ENCODE measurements around the gene ZDHHC16. TPM values are rescaled to one million over a fixed set of nuclear protein-coding genes. Genes with fewer than 3 reads are reported as not detected.

ZDHHC16 gene
- polyA plus RNA-seq, 3 donors, result 16.3 to 26.4 (median 24.1) TPM

DNA sequence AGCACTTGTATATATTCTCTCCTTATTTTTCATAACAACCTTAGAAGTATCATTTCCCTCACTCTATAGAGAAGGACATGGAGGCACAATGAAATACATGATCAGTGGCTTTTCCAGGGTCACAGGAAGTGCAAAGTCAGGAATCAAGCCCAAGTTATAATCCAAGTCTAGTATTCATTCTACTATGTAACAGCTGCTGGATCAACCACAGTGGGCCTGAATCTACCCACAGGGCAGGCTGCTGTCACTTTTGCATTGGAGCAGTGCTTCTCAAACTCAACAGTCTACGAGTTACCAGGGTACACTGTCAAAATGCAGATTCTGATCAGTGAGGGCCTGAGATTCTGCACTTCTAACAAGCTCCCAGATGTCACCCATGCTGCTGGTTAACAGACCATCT is 18.3 kb downstream of the ZDHHC16 start:
- peaks cover 78 to 98% of the 10 kb centered on the region in 2 donors for H3K36me3 Mint-ChIP-seq
- Histone ChIP-seq H3K9me3 (replicated peaks in 1 of 2; ENCODE audit: control insufficient read depth in 1 of 2, insufficient read depth in 1 of 2, low read length in 2 of 2) (no peaks in the 10 kb centered on the region), H3K4me2 (replicated peaks; ENCODE audit: extremely low read depth, low read length, poor library complexity, severe bottlenecking) (no peak overlapping the region), H2AFZ (ENCODE audit: insufficient read depth, low read depth, low read length, poor library complexity, severe bottlenecking) (no peak overlapping the region), H3K4me1 (ENCODE audit: control insufficient read depth in 1 of 2, insufficient read depth in 2 of 2, low read length in 2 of 2) (no peaks in the 10 kb centered on the region), H3K9ac (ENCODE audit: insufficient read depth, low read length, poor library complexity, severe bottlenecking) (no peak overlapping the region), H3K4me3 (replicated peaks in 1 of 3; ENCODE audit: low read depth in 2 of 3, low read length in 3 of 3) (no peak overlapping the region), H3K27me3 (ENCODE audit: control insufficient read depth in 2 of 2, insufficient read depth in 2 of 2, low read length in 2 of 2) (no peaks in the 10 kb centered on the region), H4K20me1 (ENCODE audit: insufficient read depth, low read length) (no peaks in the 10 kb centered on the region), H3K27ac (ENCODE audit: low read depth in 1 of 2, low read length in 2 of 2) (peak overlapping the region in 1 of 2 donors; percentile 43), H3K36me3 (replicated peaks in 1 of 2; ENCODE audit: control insufficient read depth in 1 of 2, insufficient read depth in 2 of 2, low read length in 2 of 2) (peaks cover 84 to 99% of the 10 kb centered on the region in 2 donors), H3K79me2 (ENCODE audit: insufficient read depth, low read length) (no peaks in the 10 kb centered on the region)
- no peaks in the 10 kb centered on the region for H3K4me1 Mint-ChIP-seq
- peaks cover 0 to under 1% (median 0%) of the 10 kb centered on the region in 3 donors for H3K27me3 Mint-ChIP-seq (ENCODE audit: low read depth in 3 of 3)
- no peak overlapping the region for H3K4me3 Mint-ChIP-seq
- H3K27ac Mint-ChIP-seq, result peak overlapping the region in 4 of 7 donors; percentile 4 to 52 (median 42)
- no peaks in the 10 kb centered on the region for H3K9me3 Mint-ChIP-seq
- 100% methylated on average over 1 of the region's 1 CpG for whole genome bisulfite sequencing (ENCODE audit: insufficient coverage)
- TF ChIP-seq, protein P1, sequence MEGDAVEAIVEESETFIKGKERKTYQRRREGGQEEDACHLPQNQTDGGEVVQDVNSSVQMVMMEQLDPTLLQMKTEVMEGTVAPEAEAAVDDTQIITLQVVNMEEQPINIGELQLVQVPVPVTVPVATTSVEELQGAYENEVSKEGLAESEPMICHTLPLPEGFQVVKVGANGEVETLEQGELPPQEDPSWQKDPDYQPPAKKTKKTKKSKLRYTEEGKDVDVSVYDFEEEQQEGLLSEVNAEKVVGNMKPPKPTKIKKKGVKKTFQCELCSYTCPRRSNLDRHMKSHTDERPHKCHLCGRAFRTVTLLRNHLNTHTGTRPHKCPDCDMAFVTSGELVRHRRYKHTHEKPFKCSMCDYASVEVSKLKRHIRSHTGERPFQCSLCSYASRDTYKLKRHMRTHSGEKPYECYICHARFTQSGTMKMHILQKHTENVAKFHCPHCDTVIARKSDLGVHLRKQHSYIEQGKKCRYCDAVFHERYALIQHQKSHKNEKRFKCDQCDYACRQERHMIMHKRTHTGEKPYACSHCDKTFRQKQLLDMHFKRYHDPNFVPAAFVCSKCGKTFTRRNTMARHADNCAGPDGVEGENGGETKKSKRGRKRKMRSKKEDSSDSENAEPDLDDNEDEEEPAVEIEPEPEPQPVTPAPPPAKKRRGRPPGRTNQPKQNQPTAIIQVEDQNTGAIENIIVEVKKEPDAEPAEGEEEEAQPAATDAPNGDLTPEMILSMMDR (IDR thresholded peaks at IDR 0.05), result no peak
- intact Hi-C loops (cut with micrococcal nuclease), result no loop called here
- DNase-seq, result no peak

DNA sequence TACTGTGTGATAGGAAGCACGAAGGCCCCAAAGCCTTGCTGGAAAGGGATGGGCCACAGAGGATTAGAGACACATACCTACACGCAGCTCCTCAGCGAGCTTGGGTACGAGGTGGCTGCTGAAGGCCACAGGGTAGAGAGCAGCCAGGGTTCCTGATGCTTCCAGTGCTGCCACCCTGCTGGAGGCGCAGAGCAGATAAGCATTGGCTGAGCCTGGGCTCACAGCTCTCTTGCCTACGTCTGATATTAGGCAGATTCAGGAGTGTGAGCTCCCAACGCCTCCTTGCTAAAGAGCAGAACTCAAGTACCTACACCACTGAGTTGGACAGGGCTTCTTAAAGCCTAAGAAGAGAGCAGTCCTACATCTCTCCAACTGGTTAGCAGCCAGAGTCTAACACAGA is 20.0 kb downstream of the ZDHHC16 start:
- no peak for DNase-seq
- Histone ChIP-seq H3K36me3 (replicated peaks in 1 of 2; ENCODE audit: control insufficient read depth in 1 of 2, insufficient read depth in 2 of 2, low read length in 2 of 2) (peaks cover 84 to 99% of the 10 kb centered on the region in 2 donors), H3K4me1 (ENCODE audit: control insufficient read depth in 1 of 2, insufficient read depth in 2 of 2, low read length in 2 of 2) (no peaks in the 10 kb centered on the region), H3K27ac (ENCODE audit: low read depth in 1 of 2, low read length in 2 of 2) (peak overlapping the region in 1 of 2 donors; percentile 51), H2AFZ (ENCODE audit: insufficient read depth, low read depth, low read length, poor library complexity, severe bottlenecking) (no peak overlapping the region), H3K79me2 (ENCODE audit: insufficient read depth, low read length) (no peaks in the 10 kb centered on the region), H4K20me1 (ENCODE audit: insufficient read depth, low read length) (no peaks in the 10 kb centered on the region), H3K9me3 (replicated peaks in 1 of 2; ENCODE audit: control insufficient read depth in 1 of 2, insufficient read depth in 1 of 2, low read length in 2 of 2) (no peaks in the 10 kb centered on the region), H3K27me3 (ENCODE audit: control insufficient read depth in 2 of 2, insufficient read depth in 2 of 2, low read length in 2 of 2) (no peaks in the 10 kb centered on the region), H3K4me2 (replicated peaks; ENCODE audit: extremely low read depth, low read length, poor library complexity, severe bottlenecking) (no peak overlapping the region), H3K4me3 (replicated peaks in 1 of 3; ENCODE audit: low read depth in 2 of 3, low read length in 3 of 3) (no peak overlapping the region), H3K9ac (ENCODE audit: insufficient read depth, low read length, poor library complexity, severe bottlenecking) (no peak overlapping the region)
- H3K36me3 Mint-ChIP-seq, result peaks cover 79 to 98% of the 10 kb centered on the region in 2 donors
- 100% methylated on average over 5 of the region's 7 CpGs for WGBS (ENCODE audit: insufficient coverage)
- no peak overlapping the region for H3K27ac Mint-ChIP-seq
- no peaks in the 10 kb centered on the region for H3K4me1 Mint-ChIP-seq
- H3K9me3 Mint-ChIP-seq, result no peaks in the 10 kb centered on the region
- no peaks in the 10 kb centered on the region for H3K27me3 Mint-ChIP-seq (ENCODE audit: low read depth in 3 of 3)
- TF ChIP-seq, protein P1 (IDR thresholded peaks at IDR 0.05), result no peak
- H3K4me3 Mint-ChIP-seq, result no peak overlapping the region
- intact Hi-C loops (cut with micrococcal nuclease), result loop anchor here in 1 of 2 donors (5.0 kb wide), 1 partner anchor 86 kb away; no protein-coding TSS in a partner anchor
